ENCODE results near the gene GALNT17.

Gene GALNT17

GRCh38 chr7:71466448-71467145 lies 334.7 kb downstream of the GALNT17 start:
- DNase-seq, result no peak

GRCh38 chr7:71470326-71470725 lies 338.4 kb downstream of the GALNT17 start:
- DNase-seq, result no peak

GRCh38 chr7:71470830-71471229 lies 338.9 kb downstream of the GALNT17 start:
- no peak for DNase-seq

DNA sequence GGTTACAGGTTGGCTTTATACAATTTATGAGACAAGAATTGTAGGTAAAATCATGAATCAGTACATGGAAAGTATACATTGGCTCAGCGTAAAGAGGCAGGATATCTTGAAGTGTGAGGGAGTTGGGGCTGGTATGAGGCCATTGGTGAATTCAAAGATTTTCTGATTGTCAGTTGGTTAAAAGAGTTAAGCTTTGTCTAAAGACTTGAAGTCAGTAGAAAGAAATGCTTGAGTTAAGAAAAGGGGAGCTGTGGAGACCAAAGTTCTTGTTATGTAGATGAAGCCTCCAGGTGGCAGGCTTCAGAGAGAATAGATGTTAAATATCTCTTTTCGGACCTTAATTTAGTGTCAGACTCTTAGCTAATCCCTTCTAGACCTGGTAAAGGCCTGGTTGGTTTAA lies 341.0 kb downstream of the GALNT17 start:
- DNase-seq, result no peak

GRCh38 chr7:71473366-71473967 lies 341.5 kb downstream of the GALNT17 start:
- no peak for DNase-seq

DNA sequence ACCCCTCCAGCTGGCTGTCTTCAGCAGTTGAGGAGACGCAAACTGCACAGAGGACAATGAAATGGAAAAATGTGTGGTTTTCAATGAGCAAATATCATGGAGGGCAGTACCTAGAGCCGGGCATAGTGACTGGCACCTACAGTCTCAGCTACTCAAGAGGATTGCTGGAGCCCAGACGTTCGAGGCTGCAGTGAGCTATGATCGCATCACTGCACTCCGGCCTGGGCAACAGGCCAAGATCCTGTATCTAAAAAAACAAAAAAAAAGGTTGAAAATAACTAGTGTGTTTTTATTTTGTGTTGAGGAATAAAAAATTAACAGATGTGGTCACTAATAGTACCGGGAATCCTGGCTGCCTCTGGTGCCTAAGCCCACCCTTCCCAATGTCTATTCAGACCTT lies 345.5 kb downstream of the GALNT17 start:
- no peak for DNase-seq

- DNase-seq, result no peak
Observed at GRCh38 chr7:71479231-71479630, 347.3 kb downstream of the GALNT17 start.

- DNase-seq, result no peak
Observed at GRCh38 chr7:71480791-71481190, 348.8 kb downstream of the GALNT17 start.

DNA sequence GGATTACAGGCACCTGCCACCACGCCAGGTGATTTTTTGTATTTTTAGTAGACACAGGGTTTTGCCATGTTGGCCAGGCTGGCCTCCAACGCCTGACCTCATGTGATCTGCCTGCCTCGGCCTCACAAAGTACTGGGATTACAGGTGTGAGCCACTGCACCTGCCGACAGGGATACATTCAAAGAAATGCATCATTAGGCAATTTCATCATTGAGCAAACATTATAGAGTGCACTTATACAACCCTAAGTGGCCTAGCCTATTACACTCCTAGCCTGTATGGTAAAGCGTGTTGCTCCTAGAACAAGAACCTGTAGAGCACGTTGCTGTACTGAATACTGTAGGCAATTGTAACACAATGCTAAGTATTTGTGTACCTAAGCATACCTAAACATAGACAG lies 350.3 kb downstream of the GALNT17 start:
- DNase-seq, result no peak

GRCh38 chr7:71484380-71484779 lies 352.4 kb downstream of the GALNT17 start:
- DNase-seq, result no peak

DNA sequence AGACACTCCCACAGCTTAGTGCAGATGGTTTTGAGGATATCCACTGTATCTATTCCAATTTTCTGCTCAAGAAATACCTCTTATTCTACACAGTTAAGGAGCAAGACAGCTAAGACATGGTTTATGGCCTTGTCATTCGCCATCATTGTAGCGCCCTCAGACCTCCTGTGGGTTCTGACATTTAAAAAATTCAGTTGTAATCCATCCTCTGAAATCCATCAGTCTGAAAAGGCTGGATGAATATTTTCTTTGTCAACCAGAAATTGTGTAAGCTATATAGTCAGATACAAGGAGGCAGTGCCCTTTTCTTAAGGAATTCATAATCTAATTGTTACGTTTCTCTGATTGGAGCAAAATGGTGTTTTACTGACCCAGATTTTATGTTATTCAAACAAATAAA lies 353.6 kb downstream of the GALNT17 start:
- DNase-seq, result no peak

GRCh38 chr7:71486414-71486813 lies 354.5 kb downstream of the GALNT17 start:
- DNase-seq, result no peak

- no peak for DNase-seq
Observed at GRCh38 chr7:71486856-71487628, 355.1 kb downstream of the GALNT17 start.

GRCh38 chr7:71488308-71488707 lies 356.4 kb downstream of the GALNT17 start:
- DNase-seq, result no peak

GRCh38 chr7:71491336-71491735 lies 359.4 kb downstream of the GALNT17 start:
- no peak for DNase-seq

- DNase-seq, result no peak
Observed at GRCh38 chr7:71495828-71496227, 363.9 kb downstream of the GALNT17 start.

- DNase-seq, result no peak
Observed at GRCh38 chr7:71497256-71497946, 365.5 kb downstream of the GALNT17 start.

DNA sequence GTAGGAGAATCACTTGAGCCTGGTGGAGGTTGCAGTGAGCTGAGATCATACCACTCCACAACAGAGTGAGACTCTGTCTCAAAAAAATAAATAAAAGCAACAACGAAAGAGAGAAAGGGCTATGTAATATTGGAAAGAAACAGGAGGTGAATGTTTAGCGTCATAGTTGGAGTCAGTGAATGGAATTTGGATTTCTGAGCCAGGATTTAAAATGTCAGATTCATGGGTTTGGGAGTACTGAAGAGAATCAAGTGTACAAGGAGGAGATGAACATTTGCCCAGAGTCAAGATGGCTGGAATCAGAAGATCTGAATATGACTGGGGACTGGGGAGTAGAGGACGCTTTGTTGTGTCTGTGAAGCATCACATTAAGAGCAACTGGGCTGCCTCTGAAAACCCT lies 366.4 kb downstream of the GALNT17 start:
- DNase-seq, result no peak

- DNase-seq, result no peak
Observed at GRCh38 chr7:71504697-71505441, 372.9 kb downstream of the GALNT17 start.

- DNase-seq, result no peak
Observed at GRCh38 chr7:71506822-71507221, 374.9 kb downstream of the GALNT17 start.

GRCh38 chr7:71507680-71508602 lies 376.0 kb downstream of the GALNT17 start:
- DNase-seq, result no peak

- no peak for DNase-seq
Observed at GRCh38 chr7:71509381-71509780, 377.4 kb downstream of the GALNT17 start.

Data from stimulated activated CD4-positive, alpha-beta T cell treated with anti-CD3 and anti-CD28 coated beads, Interleukin-4, amount 100 ng/mL, for 1 hour (primary cell).